Brain microvascular endothelial cell (primary cell): Measurements from ENCODE around the gene VPS13D.
A peak's percentile ranks its signal among the peaks of the same experiment; 100 is the strongest.

Experiments
- DNase-seq: peaks from one replicate; pipeline ENCODE4 v3.0.0-alpha.2; 2020
- H3K27ac ChIP-seq: fragments of 250-450 bp; sonication (Bioruptor Pico); 2 replicates; pipeline ENCODE4 v1.5.1; 2020; ENCODE audit warnings: mild to moderate bottlenecking, moderate library complexity
- H3K27me3 ChIP-seq: fragments of 250-450 bp; sonication (Bioruptor Pico); replicated peaks from 2 replicates; pipeline ENCODE4 v1.5.1; 2020; ENCODE audit warnings: mild to moderate bottlenecking
- H3K36me3 ChIP-seq: fragments of 250-450 bp; sonication (Bioruptor Pico); replicated peaks from 2 replicates; pipeline ENCODE4 v1.5.1; 2020; ENCODE audit warnings: mild to moderate bottlenecking
- H3K4me3 ChIP-seq: 2 replicates; pipeline ENCODE4 v1.5.1; 2011; ENCODE audit warnings: low read depth, mild to moderate bottlenecking, control low read depth, low read length, moderate library complexity
- CTCF ChIP-seq: IDR thresholded peaks from 2 replicates; pipeline ENCODE4 v1.5.1; 2011; ENCODE audit warnings: low read depth, mild to moderate bottlenecking, moderate library complexity, low read length, control low read depth, inconsistent platforms; ENCODE audit errors: missing control alignments
- in situ Hi-C: cut with HindIII; loops from 2 replicates; pipeline ENCODE4 v1.10.0; 2017; ENCODE audit warnings: low sequenced_read_pairs, low pct_ligation_motif_present

The VPS13D gene

GRCh38 chr1:12231276-12231595 lies 1.4 kb downstream of the VPS13D start:
- no peaks in the 10 kb centered on the region for H3K27me3 ChIP-seq
- no peak overlapping the region for H3K27ac ChIP-seq
- H3K4me3 ChIP-seq: peak overlapping the region; percentile 88
- H3K36me3 ChIP-seq: peaks cover 3% of the 10 kb centered on the region
- no peak for TF ChIP-seq CTCF
- in situ Hi-C loops: no loop called here
- DNase-seq: no peak

GRCh38 chr1:12232221-12232620 lies 2.4 kb downstream of the VPS13D start:
- peaks cover 3% of the 10 kb centered on the region for H3K36me3 ChIP-seq
- no peak overlapping the region for H3K4me3 ChIP-seq
- in situ Hi-C loops: no loop called here
- H3K27me3 ChIP-seq: no peaks in the 10 kb centered on the region
- H3K27ac ChIP-seq: no peak overlapping the region
- TF ChIP-seq CTCF: no peak
- DNase-seq: no peak

- peak; percentile 65 for TF ChIP-seq CTCF
- in situ Hi-C loops: no loop called here
- H3K4me3 ChIP-seq: no peak overlapping the region
- no peak overlapping the region for H3K27ac ChIP-seq
- H3K27me3 ChIP-seq: no peaks in the 10 kb centered on the region
- DNase-seq: no peak
- peaks cover 4% of the 10 kb centered on the region for H3K36me3 ChIP-seq
Observed at GRCh38 chr1:12244078-12244477, 14.2 kb downstream of the VPS13D start.

- Histone ChIP-seq H3K27me3 (no peaks in the 10 kb centered on the region), H3K27ac (no peak overlapping the region), H3K36me3 (peaks cover 9% of the 10 kb centered on the region), H3K4me3 (no peak overlapping the region)
- no peak for TF ChIP-seq CTCF
- no peak for DNase-seq
- in situ Hi-C loops: no loop called here
Observed at GRCh38 chr1:12244585-12244984, 14.8 kb downstream of the VPS13D start.

- in situ Hi-C loops: no loop called here
- no peak overlapping the region for H3K27ac ChIP-seq
Observed at GRCh38 chr1:12245116-12245515, 15.3 kb downstream of the VPS13D start.

GRCh38 chr1:12245733-12246132 lies 15.9 kb downstream of the VPS13D start:
- Histone ChIP-seq H3K4me3 (no peak overlapping the region), H3K36me3 (peaks cover 15% of the 10 kb centered on the region), H3K27me3 (no peaks in the 10 kb centered on the region), H3K27ac (no peak overlapping the region)
- DNase-seq: no peak
- TF ChIP-seq CTCF: no peak
- in situ Hi-C loops: no loop called here

More at GRCh38 chr1:12245116-12245515, 15.3 kb downstream of the VPS13D start:
- H3K36me3 ChIP-seq: peaks cover 14% of the 10 kb centered on the region
- TF ChIP-seq CTCF: no peak
- no peak for DNase-seq
- no peaks in the 10 kb centered on the region for H3K27me3 ChIP-seq
- no peak overlapping the region for H3K4me3 ChIP-seq
